ENCODE measurements around the gene FAM222B.

FAM222B gene

GRCh38 chr17:28712032-28712704 lies 130.4 kb downstream of the FAM222B start:
- DNase-seq (peak; percentile 82), ATAC-seq (peak; percentile 48)

GRCh38 chr17:28711723-28712031 lies 130.9 kb downstream of the FAM222B start, which contains the start of gene PROCA1:
Gene PROCA1 (minus strand): TSS chr17:28711888. CDS start chr17:28711660, 228 bp downstream.
- DNase-seq, result no peak
- peak; percentile 15 for ATAC-seq

GRCh38 chr17:28710861-28711722 lies 131.5 kb downstream of the FAM222B start:
- DNase-seq (peak; percentile 95), ATAC-seq (peak; percentile 93)

GRCh38 chr17:28707339-28707720 lies 135.3 kb downstream of the FAM222B start:
- ATAC-seq, result no peak
- no peak for DNase-seq

GRCh38 chr17:28706471-28707338 lies 135.9 kb downstream of the FAM222B start:
- ATAC-seq, result no peak
- no peak for DNase-seq
